Measurements from ENCODE around the gene CREBBP. TPM values are rescaled to one million over a fixed set of nuclear protein-coding genes. Genes with fewer than 3 reads are reported as not detected.

The CREBBP gene
- total RNA-seq, 4 donors from 2014 or later, result 61.2 to 119 (median 77.4) TPM

DNA sequence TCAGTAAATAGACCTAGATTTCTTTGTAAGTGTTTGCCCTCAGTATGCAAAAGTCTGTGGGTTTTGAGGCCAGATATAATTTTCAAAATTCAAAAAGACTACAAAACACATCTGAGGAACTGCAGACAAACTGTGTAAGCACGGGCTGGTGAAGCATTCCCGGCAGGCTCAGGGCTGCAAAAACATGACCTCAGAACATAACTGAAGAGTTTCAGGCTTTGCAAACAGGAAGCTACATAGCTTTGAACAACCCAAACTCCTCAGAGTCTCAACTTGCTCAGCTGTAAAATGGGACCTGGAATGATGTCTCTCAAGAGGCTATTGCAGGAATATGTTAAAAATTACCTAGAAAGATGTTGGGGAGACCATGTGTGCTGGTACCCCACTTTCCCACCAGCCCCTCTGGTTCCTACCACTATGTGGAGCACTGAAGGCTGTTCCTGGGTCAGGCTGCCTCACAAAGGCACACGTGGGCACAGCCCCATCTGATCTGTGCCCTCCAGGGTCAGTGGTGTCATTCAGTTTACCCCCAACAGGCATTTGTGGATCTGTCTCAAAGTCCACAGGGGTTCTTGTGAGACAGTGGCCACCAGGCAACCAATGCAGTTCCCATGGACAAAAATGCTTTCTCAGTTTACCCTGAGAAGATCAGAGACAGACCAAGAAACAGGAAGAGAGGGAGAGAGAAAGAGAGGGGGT lies 72.9 kb downstream of the CREBBP start:
- TF ChIP-seq, protein P1, sequence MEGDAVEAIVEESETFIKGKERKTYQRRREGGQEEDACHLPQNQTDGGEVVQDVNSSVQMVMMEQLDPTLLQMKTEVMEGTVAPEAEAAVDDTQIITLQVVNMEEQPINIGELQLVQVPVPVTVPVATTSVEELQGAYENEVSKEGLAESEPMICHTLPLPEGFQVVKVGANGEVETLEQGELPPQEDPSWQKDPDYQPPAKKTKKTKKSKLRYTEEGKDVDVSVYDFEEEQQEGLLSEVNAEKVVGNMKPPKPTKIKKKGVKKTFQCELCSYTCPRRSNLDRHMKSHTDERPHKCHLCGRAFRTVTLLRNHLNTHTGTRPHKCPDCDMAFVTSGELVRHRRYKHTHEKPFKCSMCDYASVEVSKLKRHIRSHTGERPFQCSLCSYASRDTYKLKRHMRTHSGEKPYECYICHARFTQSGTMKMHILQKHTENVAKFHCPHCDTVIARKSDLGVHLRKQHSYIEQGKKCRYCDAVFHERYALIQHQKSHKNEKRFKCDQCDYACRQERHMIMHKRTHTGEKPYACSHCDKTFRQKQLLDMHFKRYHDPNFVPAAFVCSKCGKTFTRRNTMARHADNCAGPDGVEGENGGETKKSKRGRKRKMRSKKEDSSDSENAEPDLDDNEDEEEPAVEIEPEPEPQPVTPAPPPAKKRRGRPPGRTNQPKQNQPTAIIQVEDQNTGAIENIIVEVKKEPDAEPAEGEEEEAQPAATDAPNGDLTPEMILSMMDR (IDR thresholded peaks at IDR 0.05; ENCODE audit: low read depth), result no peak

DNA sequence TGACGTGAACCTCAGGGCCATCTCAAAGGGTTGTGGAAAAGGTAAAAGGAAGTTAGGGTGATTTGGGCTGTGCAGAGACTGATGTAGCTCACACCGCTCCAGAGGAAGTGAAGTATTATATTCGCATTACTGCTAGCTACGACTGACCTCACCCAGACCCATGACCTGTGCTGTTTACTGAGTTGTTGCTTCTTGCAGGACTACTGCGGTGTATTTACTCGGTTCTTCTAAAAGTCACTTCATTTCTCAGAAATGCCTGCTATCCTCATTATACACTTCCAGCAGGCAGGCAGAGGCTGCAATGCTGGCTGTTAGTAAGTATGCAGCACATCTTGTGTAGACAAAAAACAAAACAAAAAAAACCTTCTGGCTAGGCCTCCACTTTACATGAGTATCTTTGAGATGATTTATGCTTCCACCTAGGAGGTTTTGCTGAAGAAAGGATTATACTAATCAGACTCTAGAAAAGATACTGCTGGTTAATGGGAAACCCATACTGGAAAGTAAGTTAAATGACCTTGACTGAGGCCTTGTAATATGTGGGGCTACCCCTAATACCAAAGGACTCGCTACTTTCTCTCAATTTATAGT lies 76.0 kb downstream of the CREBBP start:
- TF ChIP-seq, protein P1 (IDR thresholded peaks at IDR 0.05; ENCODE audit: low read depth), result no peak

DNA sequence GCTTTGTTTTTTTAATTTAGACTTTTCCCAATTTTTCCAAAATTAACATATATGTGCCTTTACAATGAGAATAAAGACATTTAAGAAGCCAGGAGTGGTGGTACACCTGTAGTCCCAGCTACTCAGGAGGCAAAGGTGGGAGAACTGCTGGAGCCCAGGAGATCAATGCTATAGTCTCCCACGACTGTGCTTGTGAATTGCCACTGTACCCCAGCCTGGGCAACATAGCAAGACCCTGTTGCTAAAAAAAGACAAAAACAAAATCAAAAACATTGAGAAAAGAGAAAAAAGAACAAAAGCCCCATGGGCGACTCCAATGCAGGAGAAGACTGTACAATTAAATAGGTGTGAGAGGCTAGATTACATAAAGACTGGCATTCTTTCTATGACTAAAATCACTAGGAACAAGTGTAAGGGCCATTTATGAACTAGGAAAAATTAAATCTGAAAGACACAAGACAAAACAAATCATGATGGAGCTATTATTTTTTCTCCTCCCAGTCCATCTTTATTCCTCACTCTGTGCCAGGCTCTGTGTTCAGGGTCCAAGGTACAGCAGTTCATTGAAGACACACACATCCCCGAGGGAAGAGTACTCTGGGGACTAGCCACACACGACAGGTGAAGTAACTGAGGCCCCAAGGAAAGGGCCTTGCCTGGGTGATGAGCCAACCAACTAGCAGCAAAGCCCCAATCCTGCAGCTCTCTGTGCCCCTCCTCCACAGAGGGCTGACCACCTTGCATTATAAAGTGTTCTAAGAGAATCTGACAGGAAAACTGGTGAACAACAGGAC lies 79.8 kb downstream of the CREBBP start:
- TF ChIP-seq, protein P1 (IDR thresholded peaks at IDR 0.05; ENCODE audit: low read depth), result no peak

DNA sequence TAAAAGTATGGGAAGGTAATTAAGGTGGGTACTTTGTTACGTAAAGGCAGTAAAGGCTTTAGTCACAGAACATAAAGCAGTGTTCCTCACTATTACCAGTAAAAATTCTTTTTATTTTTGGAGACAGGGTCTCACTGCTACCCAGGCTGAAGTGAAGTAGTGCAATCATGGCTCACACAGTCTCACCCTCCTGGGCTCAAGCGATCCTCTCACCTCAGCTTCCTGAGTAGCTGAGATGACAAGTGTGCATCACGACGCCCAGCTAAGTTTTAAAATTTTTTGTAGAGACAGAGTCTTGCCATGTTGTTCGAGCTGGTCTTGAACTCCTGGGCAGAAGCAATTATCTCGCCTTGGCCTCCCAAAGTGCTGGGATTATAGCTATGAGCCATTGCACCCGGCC lies 80.5 kb downstream of the CREBBP start:
- TF ChIP-seq, protein P1 (IDR thresholded peaks at IDR 0.05; ENCODE audit: low read depth), result no peak

DNA sequence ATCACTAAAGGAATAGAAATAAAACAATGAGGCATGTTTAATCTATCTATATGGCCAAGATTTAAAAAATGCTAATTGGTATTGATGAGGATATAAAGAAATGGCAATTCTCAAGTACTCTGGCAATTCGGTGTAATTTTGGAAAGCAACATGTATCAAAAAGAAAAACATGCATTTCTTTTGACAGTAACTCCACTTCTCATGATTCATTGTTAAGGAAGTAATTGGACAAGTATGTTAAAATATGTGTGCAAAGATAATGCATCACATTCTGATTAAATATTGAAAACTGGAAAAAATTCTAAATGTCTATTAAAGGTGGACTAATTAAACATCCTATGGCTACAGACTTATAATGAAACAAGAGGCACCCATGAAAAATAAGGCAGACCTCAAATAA lies 81.2 kb downstream of the CREBBP start:
- TF ChIP-seq, protein P1 (IDR thresholded peaks at IDR 0.05; ENCODE audit: low read depth), result no peak

DNA sequence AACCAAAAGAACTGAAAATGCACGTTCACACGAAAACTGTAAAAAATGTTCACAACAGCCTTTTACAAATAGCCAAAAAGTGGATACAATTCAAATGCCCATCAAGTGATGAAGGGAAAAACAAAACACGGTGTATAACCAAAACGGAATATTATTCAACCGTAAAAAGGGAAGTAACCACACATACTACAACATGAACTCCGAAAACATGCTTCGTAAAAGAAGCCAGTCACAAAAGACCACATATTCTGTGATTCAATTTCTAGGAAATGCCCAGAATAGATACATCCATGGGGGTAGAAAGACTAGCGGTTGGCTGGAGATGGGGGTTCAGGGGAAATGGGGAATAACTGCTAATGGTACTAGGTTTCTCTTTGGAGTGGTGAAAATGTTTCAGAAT lies 81.7 kb downstream of the CREBBP start:
- TF ChIP-seq, protein P1 (IDR thresholded peaks at IDR 0.05; ENCODE audit: low read depth), result no peak
